GM12878 (cell line): ENCODE data around the gene CCT6A. TPM values are rescaled to one million over a fixed set of nuclear protein-coding genes. Genes with fewer than 3 reads are reported as not detected.
A peak's percentile ranks its signal among the peaks of the same experiment; 100 is the strongest.

Experiments
- BCL3 ChIP-seq: IDR thresholded peaks from 2 replicates; pipeline ENCODE4 v1.6.1; 2011; ENCODE audit warnings: borderline replicate concordance, low read depth, mild to moderate bottlenecking, moderate library complexity, low read length; ENCODE audit not compliant: insufficient read depth, poor library complexity, severe bottlenecking
- CEBPB ChIP-seq, 2 experiments: fragments of 150-350 bp in 1 of 2; IDR thresholded peaks; 2 replicates each; pipeline ENCODE4 v1.6.1; 2012 to 2014; ENCODE audit warnings: low read depth in 2 of 2, low read length in 2 of 2, borderline replicate concordance in 1 of 2, inconsistent platforms in 1 of 2
- NBN ChIP-seq: fragments of 450-650 bp; IDR thresholded peaks from 2 replicates; pipeline ENCODE4 v1.6.1; 2016
- TAF1 ChIP-seq: IDR thresholded peaks from 2 replicates; pipeline ENCODE4 v1.6.1; 2011; ENCODE audit warnings: mild to moderate bottlenecking, low read depth, low read length, borderline replicate concordance
- polyA plus RNA-seq, 11 experiments: library from polyadenylated mRNA; depleted of rRNA in 4 of 11; unstranded in 6 of 11; stranded (reverse) in 5 of 11; fragments of >200 nt; fragmentation: Nextera tagmentation in 4 of 11; fragmentation: Illumina TruSeq in 1 of 11; extraction: Ambion mirVana in 4 of 11; extraction: Trizol in 1 of 11; gene quantifications; 1 replicate in 1 of 11; 2 replicates in 10 of 11; pipeline versions ENCODE4 v1.2.1 to v1.2.3, GENCODE V29; 2011 to 2016; ENCODE audit warnings: inconsistent platforms in 2 of 11, missing spikeins in 2 of 11, low read depth in 1 of 11
- total RNA-seq, 4 experiments: library from RNA; depleted of rRNA in 3 of 4; stranded (reverse); fragments of >200 nt in 3 of 4; fragmentation: Illumina TruSeq in 1 of 4; extraction: Trizol in 1 of 4; gene quantifications; 2 replicates each; pipeline versions ENCODE4 v1.2.1 to v1.2.3, GENCODE V29; 2013 to 2021
- TF ChIP-seq, protein P1 (sequence below): fragments of 450-650 bp; formaldehyde crosslinking; IDR thresholded peaks from 2 replicates; pipeline ENCODE4 v1.4.0; 2020; ENCODE audit warnings: mild to moderate bottlenecking, moderate library complexity
- TF ChIP-seq, protein P2 (sequence below): IDR thresholded peaks from 2 replicates; pipeline ENCODE4 v1.6.1; 2012; ENCODE audit warnings: mild to moderate bottlenecking, low read depth, low read length
- TF ChIP-seq, protein P3 (sequence below): fragments of 450-650 bp; formaldehyde crosslinking; IDR thresholded peaks from 2 replicates; pipeline ENCODE4 v1.4.0; 2022; ENCODE audit warnings: mild to moderate bottlenecking, moderate library complexity
- TF ChIP-seq, protein P4 (sequence below): fragments of 150-350 bp; IDR thresholded peaks from 2 replicates; pipeline ENCODE4 v1.6.1; 2014; ENCODE audit warnings: mild to moderate bottlenecking, low read depth, low read length
- TF ChIP-seq, protein P5 (sequence below): IDR thresholded peaks from 2 replicates; pipeline ENCODE4 v1.6.1; 2011; ENCODE audit warnings: low read depth, low read length, improper control_type of control experiment, borderline replicate concordance

The CCT6A gene
- total and polyA plus RNA-seq, 10 of the 15 experiments (the other 5 are each of a cell fraction or from before 2014, with no cell fraction given) = 191 to 480 (median 296) TPM

DNA sequence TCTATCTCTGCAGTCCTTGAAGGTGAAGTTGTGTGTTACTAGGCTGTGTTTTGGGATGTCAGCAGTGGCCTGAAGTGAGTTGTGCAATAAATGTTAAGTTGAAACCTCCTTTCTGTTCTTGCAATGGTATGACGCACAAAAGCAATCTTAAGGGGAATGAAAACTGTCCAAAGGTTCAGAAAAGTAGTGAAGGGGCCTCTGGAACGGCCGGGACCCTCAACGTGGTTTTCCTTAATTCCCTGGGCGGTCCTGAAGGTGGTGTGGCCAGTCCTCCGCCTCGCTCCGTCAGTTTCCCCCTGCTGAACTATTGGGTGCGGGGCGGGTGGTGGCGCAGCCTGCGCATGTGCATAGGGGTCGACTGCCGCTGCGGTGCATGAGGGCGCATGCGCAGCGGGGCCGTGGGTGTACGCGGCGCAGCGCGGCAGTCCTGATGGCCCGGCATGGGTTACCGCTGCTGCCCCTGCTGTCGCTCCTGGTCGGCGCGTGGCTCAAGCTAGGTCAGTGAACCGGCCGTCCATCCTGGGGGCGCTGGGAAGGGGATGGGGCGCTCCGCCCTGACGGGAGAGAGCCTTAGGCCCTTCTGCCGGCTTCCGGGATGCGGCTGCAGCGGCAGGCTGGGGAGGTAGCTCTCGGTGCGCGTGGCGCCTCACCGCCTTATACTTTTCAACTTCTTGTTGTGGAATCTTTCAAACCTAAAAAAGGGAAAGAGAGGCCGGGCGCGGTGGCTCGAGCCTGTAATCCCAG is 12.5 kb downstream of the CCT6A start, which contains the start of gene SUMF2 (continued):
- TF ChIP-seq, protein P1, sequence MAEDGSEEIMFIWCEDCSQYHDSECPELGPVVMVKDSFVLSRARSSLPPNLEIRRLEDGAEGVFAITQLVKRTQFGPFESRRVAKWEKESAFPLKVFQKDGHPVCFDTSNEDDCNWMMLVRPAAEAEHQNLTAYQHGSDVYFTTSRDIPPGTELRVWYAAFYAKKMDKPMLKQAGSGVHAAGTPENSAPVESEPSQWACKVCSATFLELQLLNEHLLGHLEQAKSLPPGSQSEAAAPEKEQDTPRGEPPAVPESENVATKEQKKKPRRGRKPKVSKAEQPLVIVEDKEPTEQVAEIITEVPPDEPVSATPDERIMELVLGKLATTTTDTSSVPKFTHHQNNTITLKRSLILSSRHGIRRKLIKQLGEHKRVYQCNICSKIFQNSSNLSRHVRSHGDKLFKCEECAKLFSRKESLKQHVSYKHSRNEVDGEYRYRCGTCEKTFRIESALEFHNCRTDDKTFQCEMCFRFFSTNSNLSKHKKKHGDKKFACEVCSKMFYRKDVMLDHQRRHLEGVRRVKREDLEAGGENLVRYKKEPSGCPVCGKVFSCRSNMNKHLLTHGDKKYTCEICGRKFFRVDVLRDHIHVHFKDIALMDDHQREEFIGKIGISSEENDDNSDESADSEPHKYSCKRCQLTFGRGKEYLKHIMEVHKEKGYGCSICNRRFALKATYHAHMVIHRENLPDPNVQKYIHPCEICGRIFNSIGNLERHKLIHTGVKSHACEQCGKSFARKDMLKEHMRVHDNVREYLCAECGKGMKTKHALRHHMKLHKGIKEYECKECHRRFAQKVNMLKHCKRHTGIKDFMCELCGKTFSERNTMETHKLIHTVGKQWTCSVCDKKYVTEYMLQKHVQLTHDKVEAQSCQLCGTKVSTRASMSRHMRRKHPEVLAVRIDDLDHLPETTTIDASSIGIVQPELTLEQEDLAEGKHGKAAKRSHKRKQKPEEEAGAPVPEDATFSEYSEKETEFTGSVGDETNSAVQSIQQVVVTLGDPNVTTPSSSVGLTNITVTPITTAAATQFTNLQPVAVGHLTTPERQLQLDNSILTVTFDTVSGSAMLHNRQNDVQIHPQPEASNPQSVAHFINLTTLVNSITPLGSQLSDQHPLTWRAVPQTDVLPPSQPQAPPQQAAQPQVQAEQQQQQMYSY (CRISPR knock-in tag) = 0 out of 2 replicates have a peak, but pooled peaks have one; percentile 46
- TF ChIP-seq, protein P2, sequence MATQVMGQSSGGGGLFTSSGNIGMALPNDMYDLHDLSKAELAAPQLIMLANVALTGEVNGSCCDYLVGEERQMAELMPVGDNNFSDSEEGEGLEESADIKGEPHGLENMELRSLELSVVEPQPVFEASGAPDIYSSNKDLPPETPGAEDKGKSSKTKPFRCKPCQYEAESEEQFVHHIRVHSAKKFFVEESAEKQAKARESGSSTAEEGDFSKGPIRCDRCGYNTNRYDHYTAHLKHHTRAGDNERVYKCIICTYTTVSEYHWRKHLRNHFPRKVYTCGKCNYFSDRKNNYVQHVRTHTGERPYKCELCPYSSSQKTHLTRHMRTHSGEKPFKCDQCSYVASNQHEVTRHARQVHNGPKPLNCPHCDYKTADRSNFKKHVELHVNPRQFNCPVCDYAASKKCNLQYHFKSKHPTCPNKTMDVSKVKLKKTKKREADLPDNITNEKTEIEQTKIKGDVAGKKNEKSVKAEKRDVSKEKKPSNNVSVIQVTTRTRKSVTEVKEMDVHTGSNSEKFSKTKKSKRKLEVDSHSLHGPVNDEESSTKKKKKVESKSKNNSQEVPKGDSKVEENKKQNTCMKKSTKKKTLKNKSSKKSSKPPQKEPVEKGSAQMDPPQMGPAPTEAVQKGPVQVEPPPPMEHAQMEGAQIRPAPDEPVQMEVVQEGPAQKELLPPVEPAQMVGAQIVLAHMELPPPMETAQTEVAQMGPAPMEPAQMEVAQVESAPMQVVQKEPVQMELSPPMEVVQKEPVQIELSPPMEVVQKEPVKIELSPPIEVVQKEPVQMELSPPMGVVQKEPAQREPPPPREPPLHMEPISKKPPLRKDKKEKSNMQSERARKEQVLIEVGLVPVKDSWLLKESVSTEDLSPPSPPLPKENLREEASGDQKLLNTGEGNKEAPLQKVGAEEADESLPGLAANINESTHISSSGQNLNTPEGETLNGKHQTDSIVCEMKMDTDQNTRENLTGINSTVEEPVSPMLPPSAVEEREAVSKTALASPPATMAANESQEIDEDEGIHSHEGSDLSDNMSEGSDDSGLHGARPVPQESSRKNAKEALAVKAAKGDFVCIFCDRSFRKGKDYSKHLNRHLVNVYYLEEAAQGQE = no peak
- TF ChIP-seq BCL3 = peak; percentile 97
- TF ChIP-seq, protein P3, sequence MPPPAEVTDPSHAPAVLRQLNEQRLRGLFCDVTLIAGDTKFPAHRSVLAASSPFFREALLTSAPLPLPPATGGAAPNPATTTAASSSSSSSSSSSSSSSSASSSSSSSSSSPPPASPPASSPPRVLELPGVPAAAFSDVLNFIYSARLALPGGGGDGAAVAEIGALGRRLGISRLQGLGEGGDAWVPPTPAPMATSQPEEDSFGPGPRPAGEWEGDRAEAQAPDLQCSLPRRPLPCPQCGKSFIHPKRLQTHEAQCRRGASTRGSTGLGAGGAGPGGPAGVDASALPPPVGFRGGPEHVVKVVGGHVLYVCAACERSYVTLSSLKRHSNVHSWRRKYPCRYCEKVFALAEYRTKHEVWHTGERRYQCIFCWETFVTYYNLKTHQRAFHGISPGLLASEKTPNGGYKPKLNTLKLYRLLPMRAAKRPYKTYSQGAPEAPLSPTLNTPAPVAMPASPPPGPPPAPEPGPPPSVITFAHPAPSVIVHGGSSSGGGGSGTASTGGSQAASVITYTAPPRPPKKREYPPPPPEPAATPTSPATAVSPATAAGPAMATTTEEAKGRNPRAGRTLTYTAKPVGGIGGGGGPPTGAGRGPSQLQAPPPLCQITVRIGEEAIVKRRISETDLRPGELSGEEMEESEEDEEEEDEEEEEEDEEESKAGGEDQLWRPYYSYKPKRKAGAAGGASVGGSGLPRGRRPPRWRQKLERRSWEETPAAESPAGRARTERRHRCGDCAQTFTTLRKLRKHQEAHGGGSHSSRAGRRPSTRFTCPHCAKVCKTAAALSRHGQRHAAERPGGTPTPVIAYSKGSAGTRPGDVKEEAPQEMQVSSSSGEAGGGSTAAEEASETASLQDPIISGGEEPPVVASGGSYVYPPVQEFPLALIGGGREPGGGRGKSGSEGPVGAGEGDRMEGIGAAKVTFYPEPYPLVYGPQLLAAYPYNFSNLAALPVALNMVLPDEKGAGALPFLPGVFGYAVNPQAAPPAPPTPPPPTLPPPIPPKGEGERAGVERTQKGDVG (CRISPR knock-in tag) = no peak
- TF ChIP-seq TAF1 = peak; percentile 59; the same call in 1 of the 2 replicates
- peak; percentile 32; the same call in 1 of the 2 replicates for TF ChIP-seq NBN
- TF ChIP-seq, protein P4, sequence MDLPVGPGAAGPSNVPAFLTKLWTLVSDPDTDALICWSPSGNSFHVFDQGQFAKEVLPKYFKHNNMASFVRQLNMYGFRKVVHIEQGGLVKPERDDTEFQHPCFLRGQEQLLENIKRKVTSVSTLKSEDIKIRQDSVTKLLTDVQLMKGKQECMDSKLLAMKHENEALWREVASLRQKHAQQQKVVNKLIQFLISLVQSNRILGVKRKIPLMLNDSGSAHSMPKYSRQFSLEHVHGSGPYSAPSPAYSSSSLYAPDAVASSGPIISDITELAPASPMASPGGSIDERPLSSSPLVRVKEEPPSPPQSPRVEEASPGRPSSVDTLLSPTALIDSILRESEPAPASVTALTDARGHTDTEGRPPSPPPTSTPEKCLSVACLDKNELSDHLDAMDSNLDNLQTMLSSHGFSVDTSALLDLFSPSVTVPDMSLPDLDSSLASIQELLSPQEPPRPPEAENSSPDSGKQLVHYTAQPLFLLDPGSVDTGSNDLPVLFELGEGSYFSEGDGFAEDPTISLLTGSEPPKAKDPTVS = no peak
- TF ChIP-seq CEBPB (IDR thresholded peaks at IDR 0.05; ENCODE audit: borderline replicate concordance in 1 of 2, low read depth in 2 of 2, low read length in 2 of 2) = peak in 1 of 2 experiments; percentile 43; a peak in 2 of 4 replicates
- TF ChIP-seq, protein P5, sequence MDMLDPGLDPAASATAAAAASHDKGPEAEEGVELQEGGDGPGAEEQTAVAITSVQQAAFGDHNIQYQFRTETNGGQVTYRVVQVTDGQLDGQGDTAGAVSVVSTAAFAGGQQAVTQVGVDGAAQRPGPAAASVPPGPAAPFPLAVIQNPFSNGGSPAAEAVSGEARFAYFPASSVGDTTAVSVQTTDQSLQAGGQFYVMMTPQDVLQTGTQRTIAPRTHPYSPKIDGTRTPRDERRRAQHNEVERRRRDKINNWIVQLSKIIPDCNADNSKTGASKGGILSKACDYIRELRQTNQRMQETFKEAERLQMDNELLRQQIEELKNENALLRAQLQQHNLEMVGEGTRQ = no peak
